WTC11 (cell line): ENCODE measurements around the gene CIRBP. TPM values are rescaled to one million over a fixed set of nuclear protein-coding genes. Genes with fewer than 3 reads are reported as not detected.

ENCODE experiments used
- AR ChIP-seq: fragments of 250-450 bp; sonication (Bioruptor Pico); IDR thresholded peaks from 2 replicates; pipeline ENCODE4 v1.9.0; 2021; ENCODE audit warnings: mild to moderate bottlenecking
- ARID4B ChIP-seq: sonication (generic); formaldehyde crosslinking; IDR thresholded peaks from 2 replicates; pipeline ENCODE4 v1.8.0; 2023; ENCODE audit warnings: missing genetic modification reagents, mild to moderate bottlenecking, borderline replicate concordance
- ATF6 ChIP-seq: sonication (generic); formaldehyde crosslinking; IDR thresholded peaks from 2 replicates; pipeline ENCODE4 v1.8.1; 2023; ENCODE audit warnings: mild to moderate bottlenecking, missing genetic modification reagents
- CBFB ChIP-seq: sonication (generic); formaldehyde crosslinking; IDR thresholded peaks from 2 replicates; pipeline ENCODE4 v1.8.1; 2022; ENCODE audit warnings: mild to moderate bottlenecking, low read depth, missing genetic modification reagents
- CREB1 ChIP-seq: sonication (generic); formaldehyde crosslinking; IDR thresholded peaks from 2 replicates; pipeline ENCODE4 v1.8.0; 2023; ENCODE audit warnings: mild to moderate bottlenecking, missing genetic modification reagents
- E2F1 ChIP-seq: sonication (generic); formaldehyde crosslinking; IDR thresholded peaks from 2 replicates; pipeline ENCODE4 v1.8.0; 2022; ENCODE audit warnings: mild to moderate bottlenecking, missing genetic modification reagents
- ESRRA ChIP-seq: sonication (generic); formaldehyde crosslinking; IDR thresholded peaks from 2 replicates; pipeline ENCODE4 v1.8.1; 2022; ENCODE audit warnings: mild to moderate bottlenecking, missing genetic modification reagents, borderline replicate concordance
- FOXP1 ChIP-seq: sonication (generic); formaldehyde crosslinking; IDR thresholded peaks from 2 replicates; pipeline ENCODE4 v1.8.0; 2022; ENCODE audit warnings: missing genetic modification reagents, mild to moderate bottlenecking, moderate library complexity, borderline replicate concordance
- KAT7 ChIP-seq: sonication (generic); formaldehyde crosslinking; IDR thresholded peaks from 2 replicates; pipeline ENCODE4 v1.8.1; 2023; ENCODE audit warnings: missing genetic modification reagents, mild to moderate bottlenecking, borderline replicate concordance
- MLX ChIP-seq: sonication (generic); formaldehyde crosslinking; IDR thresholded peaks from 2 replicates; pipeline ENCODE4 v1.8.1; 2023; ENCODE audit warnings: mild to moderate bottlenecking, missing genetic modification reagents, moderate library complexity
- NFE2L1 ChIP-seq: sonication (generic); formaldehyde crosslinking; IDR thresholded peaks from 2 replicates; pipeline ENCODE4 v1.8.1; 2023; ENCODE audit warnings: missing genetic modification reagents
- NFYB ChIP-seq: sonication (generic); formaldehyde crosslinking; conservative IDR thresholded peaks from 2 replicates; pipeline ENCODE4 v1.8.0; 2022; ENCODE audit warnings: low read depth, missing genetic modification reagents
- NR3C1 ChIP-seq: sonication (generic); formaldehyde crosslinking; conservative IDR thresholded peaks from 2 replicates; pipeline ENCODE4 v1.8.1; 2023; ENCODE audit warnings: low read depth, mild to moderate bottlenecking, missing genetic modification reagents
- PRDM15 ChIP-seq: sonication (generic); formaldehyde crosslinking; IDR thresholded peaks from 2 replicates; pipeline ENCODE4 v1.8.0; 2022; ENCODE audit warnings: missing genetic modification reagents
- RELA ChIP-seq: sonication (generic); formaldehyde crosslinking; IDR thresholded peaks from 2 replicates; pipeline ENCODE4 v1.8.1; 2022; ENCODE audit warnings: missing genetic modification reagents, mild to moderate bottlenecking, borderline replicate concordance
- RORB ChIP-seq: fragments of 250-450 bp; sonication (Bioruptor Pico); IDR thresholded peaks from 2 replicates; pipeline ENCODE4 v1.9.0; 2021; ENCODE audit warnings: mild to moderate bottlenecking
- SMAD3 ChIP-seq: sonication (generic); formaldehyde crosslinking; IDR thresholded peaks from 2 replicates; pipeline ENCODE4 v1.8.0; 2022; ENCODE audit warnings: missing genetic modification reagents, mild to moderate bottlenecking, borderline replicate concordance
- SP1 ChIP-seq: sonication (generic); formaldehyde crosslinking; conservative IDR thresholded peaks from 2 replicates; pipeline ENCODE4 v1.8.1; 2022; ENCODE audit warnings: missing genetic modification reagents
- ZBTB43 ChIP-seq: sonication (generic); formaldehyde crosslinking; IDR thresholded peaks from 2 replicates; pipeline ENCODE4 v1.8.1; 2023; ENCODE audit warnings: mild to moderate bottlenecking, missing genetic modification reagents
- ZNF317 ChIP-seq: sonication (generic); formaldehyde crosslinking; IDR thresholded peaks from 2 replicates; pipeline ENCODE4 v1.8.1; 2023; ENCODE audit warnings: low read depth, mild to moderate bottlenecking, moderate library complexity, missing genetic modification reagents, borderline replicate concordance
- total RNA-seq: library from RNA; stranded (reverse); gene quantifications from 3 replicates; pipeline ENCODE4 v1.2.3, GENCODE V29; 2021

CIRBP gene
- total RNA-seq, 1 experiment from 2014 or later, result 298 TPM

- TF ChIP-seq PRDM15 (CRISPR knock-in tag), result peak; percentile 78
- TF ChIP-seq ZBTB43 (CRISPR knock-in tag), result no peak
- no peak for TF ChIP-seq MLX
- TF ChIP-seq CBFB (CRISPR knock-in tag), result peak; percentile 79; the same call in 1 of the 2 replicates
- no peak for TF ChIP-seq NFYB (CRISPR knock-in tag)
- TF ChIP-seq RORB (CRISPR knock-in tag), result no peak
- TF ChIP-seq SP1 (CRISPR knock-in tag), result peak; percentile 92
- 0 out of 2 replicates have a peak, but pooled peaks have one; percentile 45 for TF ChIP-seq ESRRA (CRISPR knock-in tag)
- TF ChIP-seq ZNF317 (CRISPR knock-in tag), result no peak
- no peak for TF ChIP-seq ARID4B (CRISPR knock-in tag)
- peak; percentile 55; the same call in 1 of the 2 replicates for TF ChIP-seq FOXP1 (CRISPR knock-in tag)
- no peak for TF ChIP-seq NR3C1 (CRISPR knock-in tag)
- no peak for TF ChIP-seq SMAD3 (CRISPR knock-in tag)
- no peak for TF ChIP-seq ATF6 (CRISPR knock-in tag)
- no peak for TF ChIP-seq NFE2L1
- no peak for TF ChIP-seq RELA (CRISPR knock-in tag)
- TF ChIP-seq CREB1, result no peak
- peak; percentile 86; the same call in 1 of the 2 replicates for TF ChIP-seq KAT7 (CRISPR knock-in tag)
- no peak for TF ChIP-seq AR (CRISPR knock-in tag)
- TF ChIP-seq E2F1 (CRISPR knock-in tag), result no peak
Observed at GRCh38 chr19:1241417-1242095, 27.6 kb upstream of the CIRBP start, which contains the start of gene ATP5F1D (continued).
